Keratinocyte (primary cell): ENCODE data around the gene MLLT1. TPM values are rescaled to one million over a fixed set of nuclear protein-coding genes. Genes with fewer than 3 reads are reported as not detected.

Experiments used
- DNase-seq: peaks from one replicate; pipeline ENCODE4 v3.0.0-alpha.2; 2011; ENCODE audit warnings: low read depth, missing footprints, low spot score
- FAIRE-seq: peaks from 2 replicates; lab custom pipeline; 2011; peaks lifted over from hg19 to GRCh38; lab: Jason Lieb, UNC
- H2AFZ ChIP-seq: 2 replicates; pipeline ENCODE4 v1.6.0; 2012; ENCODE audit warnings: low read length, control low read depth, inconsistent platforms; ENCODE audit not compliant: control insufficient read depth
- H3K27ac ChIP-seq: 2 replicates; pipeline ENCODE4 v1.5.1; 2011; ENCODE audit warnings: low read length; ENCODE audit not compliant: control insufficient read depth, insufficient read depth
- H3K27me3 ChIP-seq: 3 replicates; pipeline ENCODE4 v1.6.0; 2011; ENCODE audit warnings: low read length; ENCODE audit not compliant: control insufficient read depth, insufficient read depth; ENCODE audit errors: extremely low read depth
- H3K36me3 ChIP-seq, 2 experiments: 2 replicates in 1 of 2; 3 replicates in 1 of 2; pipeline ENCODE4 v1.5.1; 2011; ENCODE audit warnings: low read length in 2 of 2, mild to moderate bottlenecking in 1 of 2; ENCODE audit not compliant: control insufficient read depth in 2 of 2, insufficient read depth in 2 of 2; ENCODE audit errors: extremely low read depth in 1 of 2
- H3K4me1 ChIP-seq: 3 replicates; pipeline ENCODE4 v1.5.1; 2011; ENCODE audit warnings: low read length; ENCODE audit not compliant: control insufficient read depth, insufficient read depth; ENCODE audit errors: extremely low read depth
- H3K4me2 ChIP-seq: 3 replicates; pipeline ENCODE4 v1.6.0; 2011; ENCODE audit warnings: low read depth, low read length; ENCODE audit not compliant: control insufficient read depth, insufficient read depth; ENCODE audit errors: extremely low read depth
- H3K4me3 ChIP-seq, 3 experiments: fragments of 200-600 bp in 1 of 3; sonication (generic) in 1 of 3; 2 replicates in 2 of 3; 3 replicates in 1 of 3; pipeline ENCODE4 v1.5.1; 2011 to 2016; ENCODE audit warnings: low read length in 3 of 3, mild to moderate bottlenecking in 3 of 3, control low read depth in 2 of 3, inconsistent platforms in 1 of 3, low read depth in 1 of 3, mixed read lengths in 1 of 3, mixed run types in 1 of 3, moderate library complexity in 1 of 3; ENCODE audit not compliant: control insufficient read depth in 2 of 3, insufficient read depth in 2 of 3; ENCODE audit errors: extremely low read depth in 1 of 3
- H3K79me2 ChIP-seq: 2 replicates; pipeline ENCODE4 v1.6.0; 2012; ENCODE audit warnings: low read length; ENCODE audit not compliant: control insufficient read depth, insufficient read depth
- H3K9ac ChIP-seq: 3 replicates; pipeline ENCODE4 v1.6.0; 2011; ENCODE audit warnings: low read length; ENCODE audit not compliant: control insufficient read depth, insufficient read depth; ENCODE audit errors: extremely low read depth
- H3K9me1 ChIP-seq: 3 replicates; pipeline ENCODE4 v1.6.0; 2011; ENCODE audit warnings: low read length; ENCODE audit not compliant: control insufficient read depth, insufficient read depth; ENCODE audit errors: extremely low read depth
- H3K9me3 ChIP-seq: 2 replicates; pipeline ENCODE4 v1.5.1; 2012; ENCODE audit warnings: low read depth, low read length; ENCODE audit not compliant: control insufficient read depth
- H4K20me1 ChIP-seq: 3 replicates; pipeline ENCODE4 v1.6.0; 2011; ENCODE audit warnings: low read length; ENCODE audit not compliant: control insufficient read depth, insufficient read depth; ENCODE audit errors: extremely low read depth
- EZH2 ChIP-seq: IDR thresholded peaks from one replicate; pipeline ENCODE4 v1.6.1; 2012; ENCODE audit warnings: inconsistent platforms, mild to moderate bottlenecking, low read length, moderate library complexity
- dilution Hi-C: fragments of 300-500 bp; cut with MboI; formaldehyde crosslinking; loops from one replicate; pipeline ENCODE4 v1.7.0; 2020; ENCODE audit warnings: low sequenced_read_pairs; ENCODE audit not compliant: extremely low pct_ligation_motif_present
- polyA plus RNA-seq, 5 experiments: library from polyadenylated mRNA; depleted of rRNA in 3 of 5; stranded (reverse) in 3 of 5; stranded (forward) in 1 of 5; unstranded in 1 of 5; fragments of >200 nt; gene quantifications; 1 replicate in 1 of 5; 2 replicates in 3 of 5; 3 replicates in 1 of 5; pipeline versions ENCODE4 v1.2.1 to v1.2.3, GENCODE V29; 2011 to 2012; ENCODE audit warnings: missing spikeins in 2 of 5, low read depth in 1 of 5, low replicate concordance in 1 of 5
- TF ChIP-seq, protein P1 (sequence below), 3 experiments: IDR thresholded peaks in 1 of 3; conservative IDR thresholded peaks in 1 of 3; optimal IDR thresholded peaks in 1 of 3; 2 replicates in 2 of 3; 3 replicates in 1 of 3; pipeline versions ENCODE3 to v1.5.1; 2011; ENCODE audit warnings: low read length in 3 of 3, mild to moderate bottlenecking in 3 of 3, moderate library complexity in 2 of 3, control low read depth in 1 of 3, inconsistent platforms in 1 of 3; ENCODE audit not compliant: insufficient read depth in 2 of 3; ENCODE audit errors: extremely low read depth in 1 of 3

Gene MLLT1
- polyA plus RNA-seq, 1 donor (not counting 4 experiments of a cell fraction or from before 2014, with no cell fraction given): 8.3 TPM

DNA sequence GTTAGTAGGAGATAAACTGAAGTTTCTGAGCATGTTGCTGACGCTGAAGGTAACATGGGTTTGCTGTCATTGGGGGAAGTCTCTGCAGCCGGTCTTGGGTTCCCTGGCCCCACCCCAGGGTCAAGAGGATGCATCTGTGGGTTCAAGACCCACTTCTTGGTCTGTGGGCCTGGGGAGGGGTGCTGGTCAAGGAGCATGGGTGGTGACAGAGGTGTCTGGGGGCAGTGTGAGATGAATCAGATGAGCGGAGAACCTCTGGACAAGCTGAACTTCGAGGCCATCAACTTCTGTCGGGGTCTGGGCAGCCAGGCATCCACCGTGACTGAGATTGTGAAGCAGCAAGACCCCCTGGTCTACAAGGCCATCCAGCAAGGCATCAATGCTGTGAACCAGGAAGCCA, 92.4 kb downstream of the MLLT1 start:
- Histone ChIP-seq H3K9ac (no peak overlapping the region), H3K9me3 (no peaks in the 10 kb centered on the region)
- FAIRE-seq: no peak

GRCh38 chr19:6185835-6186834, 93.6 kb downstream of the MLLT1 start:
- dilution Hi-C loops: no loop called here
- H3K9me1 ChIP-seq: no peaks in the 10 kb centered on the region
- H3K4me2 ChIP-seq: no peak overlapping the region
- no peak overlapping the region for H3K27ac ChIP-seq
- H3K9me3 ChIP-seq: no peaks in the 10 kb centered on the region
- H3K4me1 ChIP-seq: no peaks in the 10 kb centered on the region
- FAIRE-seq (no peak), DNase-seq (no peak)
- no peaks in the 10 kb centered on the region for H3K36me3 ChIP-seq
- no peaks in the 10 kb centered on the region for H3K27me3 ChIP-seq
- no peak overlapping the region for H2AFZ ChIP-seq
- no peak overlapping the region for H3K9ac ChIP-seq
- TF ChIP-seq EZH2: no peak
- TF ChIP-seq, protein P1, sequence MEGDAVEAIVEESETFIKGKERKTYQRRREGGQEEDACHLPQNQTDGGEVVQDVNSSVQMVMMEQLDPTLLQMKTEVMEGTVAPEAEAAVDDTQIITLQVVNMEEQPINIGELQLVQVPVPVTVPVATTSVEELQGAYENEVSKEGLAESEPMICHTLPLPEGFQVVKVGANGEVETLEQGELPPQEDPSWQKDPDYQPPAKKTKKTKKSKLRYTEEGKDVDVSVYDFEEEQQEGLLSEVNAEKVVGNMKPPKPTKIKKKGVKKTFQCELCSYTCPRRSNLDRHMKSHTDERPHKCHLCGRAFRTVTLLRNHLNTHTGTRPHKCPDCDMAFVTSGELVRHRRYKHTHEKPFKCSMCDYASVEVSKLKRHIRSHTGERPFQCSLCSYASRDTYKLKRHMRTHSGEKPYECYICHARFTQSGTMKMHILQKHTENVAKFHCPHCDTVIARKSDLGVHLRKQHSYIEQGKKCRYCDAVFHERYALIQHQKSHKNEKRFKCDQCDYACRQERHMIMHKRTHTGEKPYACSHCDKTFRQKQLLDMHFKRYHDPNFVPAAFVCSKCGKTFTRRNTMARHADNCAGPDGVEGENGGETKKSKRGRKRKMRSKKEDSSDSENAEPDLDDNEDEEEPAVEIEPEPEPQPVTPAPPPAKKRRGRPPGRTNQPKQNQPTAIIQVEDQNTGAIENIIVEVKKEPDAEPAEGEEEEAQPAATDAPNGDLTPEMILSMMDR (optimal IDR thresholded peaks at IDR 0.05 in 1 of 3, IDR thresholded peaks at IDR 0.05 in 1 of 3, conservative IDR thresholded peaks at IDR 0.05 in 1 of 3; ENCODE audit: extremely low read depth in 1 of 3, insufficient read depth in 2 of 3, low read length in 3 of 3): no peak
- no peaks in the 10 kb centered on the region for H4K20me1 ChIP-seq
- H3K79me2 ChIP-seq: no peaks in the 10 kb centered on the region
- no peak overlapping the region for H3K4me3 ChIP-seq

More for the DNA sequence above, 92.4 kb downstream of the MLLT1 start:
- DNase-seq: no peak
- Histone ChIP-seq H3K9me1 (no peaks in the 10 kb centered on the region), H3K4me3 (no peak overlapping the region), H3K4me1 (no peaks in the 10 kb centered on the region), H3K79me2 (no peaks in the 10 kb centered on the region), H2AFZ (no peak overlapping the region), H3K27me3 (no peaks in the 10 kb centered on the region), H4K20me1 (no peaks in the 10 kb centered on the region), H3K4me2 (no peak overlapping the region), H3K27ac (no peak overlapping the region), H3K36me3 (peaks cover 0 to 3% of the 10 kb centered on the region in 2 experiments)
- TF ChIP-seq, protein P1 (optimal IDR thresholded peaks at IDR 0.05 in 1 of 3, IDR thresholded peaks at IDR 0.05 in 1 of 3, conservative IDR thresholded peaks at IDR 0.05 in 1 of 3; ENCODE audit: extremely low read depth in 1 of 3, insufficient read depth in 2 of 3, low read length in 3 of 3): no peak
- TF ChIP-seq EZH2: no peak
- dilution Hi-C loops: no loop called here
